HepG2 (cell line): Measurements from ENCODE around the gene CBLC. TPM values are rescaled to one million over a fixed set of nuclear protein-coding genes. Genes with fewer than 3 reads are reported as not detected.

Source experiments
- DBP ChIP-seq: sonication (generic); formaldehyde crosslinking; IDR thresholded peaks from 2 replicates; pipeline ENCODE4 v1.4.0; 2020; ENCODE audit warnings: missing genetic modification reagents; ENCODE audit errors: not compliant biosample characterization
- HOXA7 ChIP-seq: sonication (generic); formaldehyde crosslinking; IDR thresholded peaks from 2 replicates; pipeline ENCODE4 v1.8.1; 2022; ENCODE audit warnings: mild to moderate bottlenecking, missing genetic modification reagents, moderate library complexity
- SIN3B ChIP-seq: fragments of 150-350 bp; IDR thresholded peaks from 2 replicates; pipeline ENCODE4 v1.6.1; 2014; ENCODE audit warnings: low read length
- SOX13 ChIP-seq, 3 experiments: fragments of 450-650 bp in 1 of 3; sonication (generic) in 1 of 3; formaldehyde crosslinking in 1 of 3; IDR thresholded peaks in 2 of 3; conservative IDR thresholded peaks in 1 of 3; 2 replicates each; pipeline versions ENCODE4 v1.5.0 to v1.6.1; 2016 to 2020; ENCODE audit warnings: antibody characterized with exemption in 1 of 3, mild to moderate bottlenecking in 1 of 3, missing compliant biosample characterization in 1 of 3, missing genetic modification reagents in 1 of 3, moderate library complexity in 1 of 3
- STAG1 ChIP-seq: sonication (generic); formaldehyde crosslinking; IDR thresholded peaks from 2 replicates; pipeline ENCODE4 v1.4.0; 2020; ENCODE audit warnings: missing genetic modification reagents
- TOPORS ChIP-seq: sonication (generic); formaldehyde crosslinking; IDR thresholded peaks from 2 replicates; pipeline ENCODE4 v1.8.0; 2023; ENCODE audit warnings: mild to moderate bottlenecking, missing genetic modification reagents
- ZNF737 ChIP-seq: sonication (generic); formaldehyde crosslinking; IDR thresholded peaks from 2 replicates; pipeline ENCODE4 v1.5.0; 2020; ENCODE audit warnings: missing genetic modification reagents, mild to moderate bottlenecking, borderline replicate concordance
- polyA plus RNA-seq, 8 experiments: library from polyadenylated mRNA; depleted of rRNA in 3 of 8; stranded (reverse) in 7 of 8; unstranded in 1 of 8; fragments of >200 nt; fragmentation: Illumina TruSeq in 4 of 8; extraction: Trizol in 4 of 8; gene quantifications; 2 replicates each; pipeline versions ENCODE4 v1.2.1 to v1.2.3, GENCODE V29; 2011 to 2016; ENCODE audit warnings: low read depth in 4 of 8, missing spikeins in 1 of 8, mixed read lengths in 1 of 8; ENCODE audit not compliant: insufficient read depth in 1 of 8
- total RNA-seq, 5 experiments: library from RNA; depleted of rRNA; stranded (reverse); fragments of >200 nt; fragmentation: Illumina TruSeq; extraction: Trizol; gene quantifications; 2 replicates each; pipeline ENCODE4 v1.2.3, GENCODE V29; 2016; ENCODE audit warnings: low read depth in 1 of 5
- TF ChIP-seq, protein P1 (sequence below): fragments of 450-650 bp; IDR thresholded peaks from 2 replicates; pipeline ENCODE4 v1.6.1; 2016
- TF ChIP-seq, protein P2 (sequence below): sonication (generic); formaldehyde crosslinking; IDR thresholded peaks from 2 replicates; pipeline ENCODE4 v1.5.1; 2020; ENCODE audit warnings: mild to moderate bottlenecking, missing genetic modification reagents, moderate library complexity
- TF ChIP-seq, protein P3 (sequence below), 2 experiments: sonication (generic) in 1 of 2; formaldehyde crosslinking in 1 of 2; IDR thresholded peaks; 2 replicates each; pipeline versions ENCODE4 v1.4.0 to v1.6.1; 2018 to 2020; ENCODE audit warnings: missing genetic modification reagents in 2 of 2, borderline replicate concordance in 1 of 2, low read depth in 1 of 2, mild to moderate bottlenecking in 1 of 2, missing biosample characterization in 1 of 2

The CBLC gene
- total and polyA plus RNA-seq, 2 of the 13 experiments (the other 11 are each of a cell fraction or from before 2014, with no cell fraction given) = 1.8 to 2.6 TPM

DNA sequence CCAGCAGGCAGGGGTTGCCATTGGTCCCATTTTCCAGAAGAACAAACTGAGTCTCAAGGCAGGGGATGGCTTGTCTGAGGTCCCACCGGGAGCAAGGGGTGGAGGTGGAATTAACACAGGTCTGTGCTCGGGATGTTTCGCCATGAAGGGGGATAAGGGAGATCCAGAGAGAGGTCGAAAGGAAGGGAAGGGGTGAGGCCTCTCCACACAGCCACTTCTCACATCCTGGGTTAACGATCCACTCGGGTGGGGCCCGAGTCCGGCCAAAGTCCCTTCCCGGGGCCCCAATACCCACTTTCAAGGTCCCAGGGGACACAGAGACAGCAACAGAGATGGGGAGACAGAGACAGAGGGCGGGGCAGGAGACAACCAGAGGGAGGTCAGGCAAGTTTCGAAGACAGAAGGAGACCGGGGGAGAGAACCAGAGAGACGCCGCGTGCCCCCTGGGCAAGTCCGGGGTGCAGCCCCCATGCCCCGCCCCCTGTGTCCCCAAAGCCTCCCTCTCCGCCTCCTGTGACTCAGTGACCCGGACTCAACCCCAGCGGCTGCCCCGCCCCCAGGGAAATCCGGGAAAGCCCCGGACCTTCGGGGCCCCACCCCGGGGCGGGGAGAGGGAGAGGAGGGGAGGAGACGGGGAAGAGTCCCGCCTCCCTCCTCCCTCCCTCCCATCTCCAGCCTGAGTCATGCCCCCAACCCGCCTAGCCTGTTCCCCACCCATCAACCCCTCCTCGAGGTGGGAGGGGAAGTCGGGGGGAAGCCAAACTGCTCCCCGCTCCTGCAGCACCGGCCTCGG is 30.5 kb upstream of the CBLC start (continued):
- TF ChIP-seq, protein P1, sequence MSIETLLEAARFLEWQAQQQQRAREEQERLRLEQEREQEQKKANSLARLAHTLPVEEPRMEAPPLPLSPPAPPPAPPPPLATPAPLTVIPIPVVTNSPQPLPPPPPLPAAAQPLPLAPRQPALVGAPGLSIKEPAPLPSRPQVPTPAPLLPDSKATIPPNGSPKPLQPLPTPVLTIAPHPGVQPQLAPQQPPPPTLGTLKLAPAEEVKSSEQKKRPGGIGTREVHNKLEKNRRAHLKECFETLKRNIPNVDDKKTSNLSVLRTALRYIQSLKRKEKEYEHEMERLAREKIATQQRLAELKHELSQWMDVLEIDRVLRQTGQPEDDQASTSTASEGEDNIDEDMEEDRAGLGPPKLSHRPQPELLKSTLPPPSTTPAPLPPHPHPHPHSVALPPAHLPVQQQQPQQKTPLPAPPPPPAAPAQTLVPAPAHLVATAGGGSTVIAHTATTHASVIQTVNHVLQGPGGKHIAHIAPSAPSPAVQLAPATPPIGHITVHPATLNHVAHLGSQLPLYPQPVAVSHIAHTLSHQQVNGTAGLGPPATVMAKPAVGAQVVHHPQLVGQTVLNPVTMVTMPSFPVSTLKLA = no peak
- TF ChIP-seq SIN3B = no peak
- TF ChIP-seq STAG1 (CRISPR knock-in tag) = no peak
- TF ChIP-seq, protein P2, sequence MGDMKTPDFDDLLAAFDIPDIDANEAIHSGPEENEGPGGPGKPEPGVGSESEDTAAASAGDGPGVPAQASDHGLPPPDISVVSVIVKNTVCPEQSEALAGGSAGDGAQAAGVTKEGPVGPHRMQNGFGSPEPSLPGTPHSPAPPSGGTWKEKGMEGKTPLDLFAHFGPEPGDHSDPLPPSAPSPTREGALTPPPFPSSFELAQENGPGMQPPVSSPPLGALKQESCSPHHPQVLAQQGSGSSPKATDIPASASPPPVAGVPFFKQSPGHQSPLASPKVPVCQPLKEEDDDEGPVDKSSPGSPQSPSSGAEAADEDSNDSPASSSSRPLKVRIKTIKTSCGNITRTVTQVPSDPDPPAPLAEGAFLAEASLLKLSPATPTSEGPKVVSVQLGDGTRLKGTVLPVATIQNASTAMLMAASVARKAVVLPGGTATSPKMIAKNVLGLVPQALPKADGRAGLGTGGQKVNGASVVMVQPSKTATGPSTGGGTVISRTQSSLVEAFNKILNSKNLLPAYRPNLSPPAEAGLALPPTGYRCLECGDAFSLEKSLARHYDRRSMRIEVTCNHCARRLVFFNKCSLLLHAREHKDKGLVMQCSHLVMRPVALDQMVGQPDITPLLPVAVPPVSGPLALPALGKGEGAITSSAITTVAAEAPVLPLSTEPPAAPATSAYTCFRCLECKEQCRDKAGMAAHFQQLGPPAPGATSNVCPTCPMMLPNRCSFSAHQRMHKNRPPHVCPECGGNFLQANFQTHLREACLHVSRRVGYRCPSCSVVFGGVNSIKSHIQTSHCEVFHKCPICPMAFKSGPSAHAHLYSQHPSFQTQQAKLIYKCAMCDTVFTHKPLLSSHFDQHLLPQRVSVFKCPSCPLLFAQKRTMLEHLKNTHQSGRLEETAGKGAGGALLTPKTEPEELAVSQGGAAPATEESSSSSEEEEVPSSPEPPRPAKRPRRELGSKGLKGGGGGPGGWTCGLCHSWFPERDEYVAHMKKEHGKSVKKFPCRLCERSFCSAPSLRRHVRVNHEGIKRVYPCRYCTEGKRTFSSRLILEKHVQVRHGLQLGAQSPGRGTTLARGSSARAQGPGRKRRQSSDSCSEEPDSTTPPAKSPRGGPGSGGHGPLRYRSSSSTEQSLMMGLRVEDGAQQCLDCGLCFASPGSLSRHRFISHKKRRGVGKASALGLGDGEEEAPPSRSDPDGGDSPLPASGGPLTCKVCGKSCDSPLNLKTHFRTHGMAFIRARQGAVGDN = peak; percentile 67
- no peak for TF ChIP-seq SOX13 (IDR thresholded peaks at IDR 0.05)
- TF ChIP-seq SOX13 (CRISPR knock-in tag; conservative IDR thresholded peaks at IDR 0.05 in 1 of 2, IDR thresholded peaks at IDR 0.05 in 1 of 2) = peak in 1 of 2 experiments; percentile 27; a peak in 2 of 4 replicates
- TF ChIP-seq TOPORS (CRISPR knock-in tag) = no peak
- TF ChIP-seq DBP (CRISPR knock-in tag) = no peak
- TF ChIP-seq, protein P3, sequence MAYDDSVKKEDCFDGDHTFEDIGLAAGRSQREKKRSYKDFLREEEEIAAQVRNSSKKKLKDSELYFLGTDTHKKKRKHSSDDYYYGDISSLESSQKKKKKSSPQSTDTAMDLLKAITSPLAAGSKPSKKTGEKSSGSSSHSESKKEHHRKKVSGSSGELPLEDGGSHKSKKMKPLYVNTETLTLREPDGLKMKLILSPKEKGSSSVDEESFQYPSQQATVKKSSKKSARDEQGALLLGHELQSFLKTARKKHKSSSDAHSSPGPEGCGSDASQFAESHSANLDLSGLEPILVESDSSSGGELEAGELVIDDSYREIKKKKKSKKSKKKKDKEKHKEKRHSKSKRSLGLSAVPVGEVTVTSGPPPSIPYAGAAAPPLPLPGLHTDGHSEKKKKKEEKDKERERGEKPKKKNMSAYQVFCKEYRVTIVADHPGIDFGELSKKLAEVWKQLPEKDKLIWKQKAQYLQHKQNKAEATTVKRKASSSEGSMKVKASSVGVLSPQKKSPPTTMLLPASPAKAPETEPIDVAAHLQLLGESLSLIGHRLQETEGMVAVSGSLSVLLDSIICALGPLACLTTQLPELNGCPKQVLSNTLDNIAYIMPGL (CRISPR knock-in tag; IDR thresholded peaks at IDR 0.05; ENCODE audit: borderline replicate concordance in 1 of 2, low read depth in 1 of 2) = no peak
- no peak for TF ChIP-seq ZNF737
- TF ChIP-seq HOXA7 (CRISPR knock-in tag) = no peak
